Liver (tissue), 9 donors: ENCODE results near the gene PPP1R12C. TPM values are rescaled to one million over a fixed set of nuclear protein-coding genes. Genes with fewer than 3 reads are reported as not detected.

ENCODE experiments used
- DNase-seq: peaks from one replicate; pipeline ENCODE4 v3.0.0-alpha.2; 2017; ENCODE audit warnings: low spot score
- H3K27ac ChIP-seq, 2 donors: one replicate each; pipeline ENCODE4 v1.7.0; 2013; ENCODE audit warnings: inconsistent platforms in 2 of 2, low read length in 2 of 2, control low read depth in 1 of 2, low read depth in 1 of 2, mild to moderate bottlenecking in 1 of 2
- H3K27me3 ChIP-seq, 4 donors: one replicate each; pipeline versions ENCODE4 v1.6.1 to v1.7.0; 2013; ENCODE audit warnings: low read length in 3 of 4, inconsistent platforms in 1 of 4, mild to moderate bottlenecking in 1 of 4, moderate library complexity in 1 of 4; ENCODE audit not compliant: control insufficient read depth in 4 of 4, insufficient read depth in 4 of 4
- H3K36me3 ChIP-seq, 4 donors: one replicate each; pipeline versions ENCODE4 v1.6.1 to v1.7.0; 2013; ENCODE audit warnings: low read length in 3 of 4, mild to moderate bottlenecking in 3 of 4, low read depth in 1 of 4, moderate library complexity in 1 of 4; ENCODE audit not compliant: control insufficient read depth in 4 of 4, insufficient read depth in 3 of 4
- H3K4me1 ChIP-seq, 4 donors: one replicate each; pipeline versions ENCODE4 v1.6.1 to v1.7.0; 2013; ENCODE audit warnings: low read length in 3 of 4, mild to moderate bottlenecking in 3 of 4, moderate library complexity in 1 of 4; ENCODE audit not compliant: control insufficient read depth in 4 of 4, insufficient read depth in 4 of 4
- H3K4me3 ChIP-seq, 3 donors: one replicate each; pipeline versions ENCODE4 v1.6.1 to v1.7.0; 2013; ENCODE audit warnings: low read length in 3 of 3, control low read depth in 1 of 3, low read depth in 1 of 3, mild to moderate bottlenecking in 1 of 3
- H3K9ac ChIP-seq, 2 donors: one replicate each; pipeline ENCODE4 v1.7.0; 2013; ENCODE audit warnings: low read length in 2 of 2, mild to moderate bottlenecking in 2 of 2, moderate library complexity in 2 of 2, control low read depth in 1 of 2, low read depth in 1 of 2
- H3K9me3 ChIP-seq, 4 donors: one replicate each; pipeline versions ENCODE4 v1.6.1 to v1.7.0; 2013; ENCODE audit warnings: low read length in 3 of 4; ENCODE audit not compliant: control insufficient read depth in 4 of 4
- EGR1 ChIP-seq, 2 donors: IDR thresholded peaks; 2 replicates each; pipeline ENCODE4 v1.6.1; 2016 to 2018; ENCODE audit warnings: antibody characterized with exemption in 2 of 2, low read depth in 2 of 2
- FOXA1 ChIP-seq: IDR thresholded peaks from 2 replicates; pipeline ENCODE4 v1.6.1; 2016; ENCODE audit warnings: antibody characterized with exemption
- FOXA2 ChIP-seq: IDR thresholded peaks from 2 replicates; pipeline ENCODE4 v1.6.1; 2016; ENCODE audit warnings: antibody characterized with exemption
- GABPA ChIP-seq, 2 donors: IDR thresholded peaks in 1 of 2; conservative IDR thresholded peaks in 1 of 2; 2 replicates each; pipeline ENCODE4 v1.6.1; 2016; ENCODE audit warnings: antibody characterized with exemption in 2 of 2, mild to moderate bottlenecking in 1 of 2, moderate library complexity in 1 of 2
- HNF4A ChIP-seq, 2 donors: conservative IDR thresholded peaks; 2 replicates each; pipeline ENCODE4 v1.6.1; 2016; ENCODE audit warnings: antibody characterized with exemption in 2 of 2, mild to moderate bottlenecking in 2 of 2
- HNF4G ChIP-seq: IDR thresholded peaks from 2 replicates; pipeline ENCODE4 v1.6.1; 2016; ENCODE audit warnings: antibody characterized with exemption
- JUND ChIP-seq, 2 donors: IDR thresholded peaks; 2 replicates each; pipeline ENCODE4 v1.6.1; 2016; ENCODE audit warnings: antibody characterized with exemption in 2 of 2
- NR2F2 ChIP-seq: IDR thresholded peaks from 2 replicates; pipeline ENCODE4 v1.6.1; 2016; ENCODE audit warnings: antibody characterized with exemption
- RAD21 ChIP-seq, 2 donors: IDR thresholded peaks; 2 replicates each; pipeline ENCODE4 v1.6.1; 2016; ENCODE audit warnings: antibody characterized with exemption in 2 of 2, mild to moderate bottlenecking in 2 of 2
- RXRA ChIP-seq, 2 donors: IDR thresholded peaks; 2 replicates each; pipeline ENCODE4 v1.6.1; 2017 to 2018; ENCODE audit warnings: antibody characterized with exemption in 2 of 2, mild to moderate bottlenecking in 1 of 2
- SP1 ChIP-seq: IDR thresholded peaks from 2 replicates; pipeline ENCODE4 v1.6.1; 2018; ENCODE audit warnings: antibody characterized with exemption, mild to moderate bottlenecking
- TAF1 ChIP-seq: conservative IDR thresholded peaks from 2 replicates; pipeline ENCODE4 v1.6.1; 2016; ENCODE audit warnings: antibody characterized with exemption, mild to moderate bottlenecking
- YY1 ChIP-seq: IDR thresholded peaks from 2 replicates; pipeline ENCODE4 v1.6.1; 2016; ENCODE audit warnings: antibody characterized with exemption, mild to moderate bottlenecking
- WGBS: extraction: QIAGEN DNeasy Blood & Tissue Kit; methylation state at CpG from one replicate; pipeline ENCODE4 v1.1.7; 2013; 5-methylcytosine and 5-hydroxymethylcytosine counted together
- polyA plus RNA-seq, 2 donors: library from polyadenylated mRNA; stranded (reverse) in 1 of 2; unstranded in 1 of 2; fragments of 200-250 nt in 1 of 2; fragments of >200 nt in 1 of 2; fragmentation: Nextera tagmentation in 1 of 2; extraction: Ambion mirVana in 1 of 2; gene quantifications; one replicate each; pipeline versions ENCODE4 v1.2.1 to v1.2.3, GENCODE V29; 2013 to 2015
- total RNA-seq, 2 donors: library from RNA; depleted of rRNA; stranded (reverse); fragments of >200 nt; gene quantifications; one replicate each; pipeline ENCODE4 v1.2.3, GENCODE V29; 2014
- TF ChIP-seq, protein P1 (sequence below): IDR thresholded peaks from 2 replicates; pipeline ENCODE4 v1.6.1; 2016; ENCODE audit warnings: antibody characterized with exemption
- TF ChIP-seq, protein P2 (sequence below): IDR thresholded peaks from 2 replicates; pipeline ENCODE4 v1.6.1; 2016; ENCODE audit warnings: antibody characterized with exemption, mild to moderate bottlenecking
- TF ChIP-seq, protein P3 (sequence below): IDR thresholded peaks from 2 replicates; pipeline ENCODE4 v1.6.1; 2016; ENCODE audit warnings: antibody characterized with exemption
- TF ChIP-seq, protein P4 (sequence below): fragments of 150-350 bp; IDR thresholded peaks from 2 replicates; pipeline ENCODE4 v1.5.1; 2017; ENCODE audit warnings: improper control_type of control experiment, low read depth, low read length; ENCODE audit not compliant: missing input control
- TF ChIP-seq, protein P5 (sequence below): IDR thresholded peaks from 2 replicates; pipeline ENCODE4 v1.6.1; 2016; ENCODE audit warnings: antibody characterized with exemption
- donor health status: healthy.
- donor health status: healthy.
- donor health status: healthy.
- donor health status: healthy.
- donor health status: healthy.

PPP1R12C gene
- total and polyA plus RNA-seq, 4 donors = 7.4 to 35.8 (median 24.9) TPM

DNA sequence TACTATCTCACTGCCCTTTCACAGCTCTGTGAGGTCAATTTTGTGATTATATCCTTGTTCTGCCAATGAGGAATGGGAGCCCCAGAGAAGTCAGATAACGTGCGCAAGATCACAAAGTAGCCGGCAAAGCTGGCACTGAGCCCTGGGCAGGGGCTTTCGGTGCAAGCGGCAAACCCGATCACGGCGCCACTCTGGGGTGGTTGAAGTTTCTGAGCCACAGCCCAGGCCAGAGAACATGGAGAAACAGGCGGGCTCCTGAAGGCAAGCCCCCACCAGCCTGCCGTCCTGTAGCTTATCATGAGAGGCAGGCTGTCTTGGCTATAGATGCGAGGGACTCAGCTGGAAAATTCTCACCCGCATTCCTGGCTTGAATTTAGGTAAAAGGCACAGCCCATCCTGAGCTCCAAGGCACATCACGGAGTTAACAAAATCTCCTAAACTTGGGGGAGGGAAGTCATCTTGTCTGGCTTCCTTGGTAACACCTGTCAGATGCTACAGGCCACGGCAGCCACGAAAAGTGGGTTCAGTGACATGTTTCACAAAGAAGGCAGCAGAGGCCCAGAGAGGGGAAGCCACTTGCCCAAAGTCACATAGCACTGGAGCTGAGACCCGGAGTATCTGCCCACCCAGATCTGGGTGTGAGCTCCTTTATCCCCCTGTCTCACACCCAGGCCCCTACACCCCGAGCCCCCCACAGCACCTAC is 19.1 kb upstream of the PPP1R12C start:
- Histone ChIP-seq H3K9ac (no peak overlapping the region), H3K27me3 (peaks cover 0 to 2% (median 0%) of the 10 kb centered on the region in 4 donors), H3K27ac (no peak overlapping the region), H3K36me3 (no peaks in the 10 kb centered on the region), H3K9me3 (no peaks in the 10 kb centered on the region), H3K4me1 (no peaks in the 10 kb centered on the region), H3K4me3 (no peak overlapping the region)
- TF ChIP-seq TAF1 (no peak), RXRA (IDR thresholded peaks at IDR 0.05) (no peak), RAD21 (IDR thresholded peaks at IDR 0.05) (no peak)
- DNase-seq = no peak
- WGBS = 74% methylated on average over 17 of the region's 17 CpGs

DNA sequence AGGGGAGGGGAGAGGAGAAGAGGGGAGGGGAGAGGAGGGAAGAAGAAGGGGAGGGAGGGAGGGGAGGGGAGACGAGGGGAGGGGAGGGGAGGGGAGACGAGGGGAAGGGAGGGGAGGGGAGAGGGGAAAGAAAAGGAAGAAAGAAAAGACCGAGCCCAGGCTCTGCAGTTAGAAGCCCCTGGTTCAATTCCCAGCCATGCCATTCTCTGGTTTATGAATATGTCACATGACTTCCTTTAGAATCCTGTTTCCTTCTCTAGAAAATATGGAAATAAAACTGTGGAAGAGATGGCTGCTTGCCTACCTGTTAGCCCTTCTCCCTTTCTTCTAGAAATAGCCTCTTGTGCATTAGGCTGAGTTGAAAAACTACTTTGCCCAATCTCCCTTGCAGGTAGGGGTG is 17.3 kb upstream of the PPP1R12C start:
- H3K9me3 ChIP-seq = no peaks in the 10 kb centered on the region
- TF ChIP-seq SP1 (no peak), YY1 (no peak), JUND (IDR thresholded peaks at IDR 0.05) (no peak), HNF4A (conservative IDR thresholded peaks at IDR 0.05) (no peak), GABPA (IDR thresholded peaks at IDR 0.05 in 1 of 2, conservative IDR thresholded peaks at IDR 0.05 in 1 of 2) (no peak), RAD21 (IDR thresholded peaks at IDR 0.05) (no peak), EGR1 (IDR thresholded peaks at IDR 0.05; ENCODE audit: low read depth in 2 of 2) (no peak), RXRA (IDR thresholded peaks at IDR 0.05) (no peak), TAF1 (no peak), FOXA2 (no peak), NR2F2 (no peak), HNF4G (no peak), FOXA1 (no peak)
- TF ChIP-seq, protein P1, sequence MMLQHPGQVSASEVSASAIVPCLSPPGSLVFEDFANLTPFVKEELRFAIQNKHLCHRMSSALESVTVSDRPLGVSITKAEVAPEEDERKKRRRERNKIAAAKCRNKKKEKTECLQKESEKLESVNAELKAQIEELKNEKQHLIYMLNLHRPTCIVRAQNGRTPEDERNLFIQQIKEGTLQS = no peak
- TF ChIP-seq, protein P2, sequence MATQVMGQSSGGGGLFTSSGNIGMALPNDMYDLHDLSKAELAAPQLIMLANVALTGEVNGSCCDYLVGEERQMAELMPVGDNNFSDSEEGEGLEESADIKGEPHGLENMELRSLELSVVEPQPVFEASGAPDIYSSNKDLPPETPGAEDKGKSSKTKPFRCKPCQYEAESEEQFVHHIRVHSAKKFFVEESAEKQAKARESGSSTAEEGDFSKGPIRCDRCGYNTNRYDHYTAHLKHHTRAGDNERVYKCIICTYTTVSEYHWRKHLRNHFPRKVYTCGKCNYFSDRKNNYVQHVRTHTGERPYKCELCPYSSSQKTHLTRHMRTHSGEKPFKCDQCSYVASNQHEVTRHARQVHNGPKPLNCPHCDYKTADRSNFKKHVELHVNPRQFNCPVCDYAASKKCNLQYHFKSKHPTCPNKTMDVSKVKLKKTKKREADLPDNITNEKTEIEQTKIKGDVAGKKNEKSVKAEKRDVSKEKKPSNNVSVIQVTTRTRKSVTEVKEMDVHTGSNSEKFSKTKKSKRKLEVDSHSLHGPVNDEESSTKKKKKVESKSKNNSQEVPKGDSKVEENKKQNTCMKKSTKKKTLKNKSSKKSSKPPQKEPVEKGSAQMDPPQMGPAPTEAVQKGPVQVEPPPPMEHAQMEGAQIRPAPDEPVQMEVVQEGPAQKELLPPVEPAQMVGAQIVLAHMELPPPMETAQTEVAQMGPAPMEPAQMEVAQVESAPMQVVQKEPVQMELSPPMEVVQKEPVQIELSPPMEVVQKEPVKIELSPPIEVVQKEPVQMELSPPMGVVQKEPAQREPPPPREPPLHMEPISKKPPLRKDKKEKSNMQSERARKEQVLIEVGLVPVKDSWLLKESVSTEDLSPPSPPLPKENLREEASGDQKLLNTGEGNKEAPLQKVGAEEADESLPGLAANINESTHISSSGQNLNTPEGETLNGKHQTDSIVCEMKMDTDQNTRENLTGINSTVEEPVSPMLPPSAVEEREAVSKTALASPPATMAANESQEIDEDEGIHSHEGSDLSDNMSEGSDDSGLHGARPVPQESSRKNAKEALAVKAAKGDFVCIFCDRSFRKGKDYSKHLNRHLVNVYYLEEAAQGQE = no peak
- TF ChIP-seq, protein P3, sequence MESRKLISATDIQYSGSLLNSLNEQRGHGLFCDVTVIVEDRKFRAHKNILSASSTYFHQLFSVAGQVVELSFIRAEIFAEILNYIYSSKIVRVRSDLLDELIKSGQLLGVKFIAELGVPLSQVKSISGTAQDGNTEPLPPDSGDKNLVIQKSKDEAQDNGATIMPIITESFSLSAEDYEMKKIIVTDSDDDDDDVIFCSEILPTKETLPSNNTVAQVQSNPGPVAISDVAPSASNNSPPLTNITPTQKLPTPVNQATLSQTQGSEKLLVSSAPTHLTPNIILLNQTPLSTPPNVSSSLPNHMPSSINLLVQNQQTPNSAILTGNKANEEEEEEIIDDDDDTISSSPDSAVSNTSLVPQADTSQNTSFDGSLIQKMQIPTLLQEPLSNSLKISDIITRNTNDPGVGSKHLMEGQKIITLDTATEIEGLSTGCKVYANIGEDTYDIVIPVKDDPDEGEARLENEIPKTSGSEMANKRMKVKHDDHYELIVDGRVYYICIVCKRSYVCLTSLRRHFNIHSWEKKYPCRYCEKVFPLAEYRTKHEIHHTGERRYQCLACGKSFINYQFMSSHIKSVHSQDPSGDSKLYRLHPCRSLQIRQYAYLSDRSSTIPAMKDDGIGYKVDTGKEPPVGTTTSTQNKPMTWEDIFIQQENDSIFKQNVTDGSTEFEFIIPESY = no peak
- TF ChIP-seq, protein P4, sequence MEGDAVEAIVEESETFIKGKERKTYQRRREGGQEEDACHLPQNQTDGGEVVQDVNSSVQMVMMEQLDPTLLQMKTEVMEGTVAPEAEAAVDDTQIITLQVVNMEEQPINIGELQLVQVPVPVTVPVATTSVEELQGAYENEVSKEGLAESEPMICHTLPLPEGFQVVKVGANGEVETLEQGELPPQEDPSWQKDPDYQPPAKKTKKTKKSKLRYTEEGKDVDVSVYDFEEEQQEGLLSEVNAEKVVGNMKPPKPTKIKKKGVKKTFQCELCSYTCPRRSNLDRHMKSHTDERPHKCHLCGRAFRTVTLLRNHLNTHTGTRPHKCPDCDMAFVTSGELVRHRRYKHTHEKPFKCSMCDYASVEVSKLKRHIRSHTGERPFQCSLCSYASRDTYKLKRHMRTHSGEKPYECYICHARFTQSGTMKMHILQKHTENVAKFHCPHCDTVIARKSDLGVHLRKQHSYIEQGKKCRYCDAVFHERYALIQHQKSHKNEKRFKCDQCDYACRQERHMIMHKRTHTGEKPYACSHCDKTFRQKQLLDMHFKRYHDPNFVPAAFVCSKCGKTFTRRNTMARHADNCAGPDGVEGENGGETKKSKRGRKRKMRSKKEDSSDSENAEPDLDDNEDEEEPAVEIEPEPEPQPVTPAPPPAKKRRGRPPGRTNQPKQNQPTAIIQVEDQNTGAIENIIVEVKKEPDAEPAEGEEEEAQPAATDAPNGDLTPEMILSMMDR = no peak
- TF ChIP-seq, protein P5, sequence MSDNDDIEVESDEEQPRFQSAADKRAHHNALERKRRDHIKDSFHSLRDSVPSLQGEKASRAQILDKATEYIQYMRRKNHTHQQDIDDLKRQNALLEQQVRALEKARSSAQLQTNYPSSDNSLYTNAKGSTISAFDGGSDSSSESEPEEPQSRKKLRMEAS = no peak

More for the DNA sequence above, 17.3 kb upstream of the PPP1R12C start:
- Histone ChIP-seq H3K27me3 (peaks cover 0 to 2% (median 0%) of the 10 kb centered on the region in 4 donors), H3K27ac (no peak overlapping the region), H3K9ac (no peak overlapping the region), H3K4me1 (no peaks in the 10 kb centered on the region), H3K36me3 (no peaks in the 10 kb centered on the region), H3K4me3 (no peak overlapping the region)
- WGBS = 16% methylated on average over 2 of the region's 3 CpGs
- DNase-seq = no peak
